Measurements from ENCODE around the gene ZMYND11. TPM values are rescaled to one million over a fixed set of nuclear protein-coding genes. Genes with fewer than 3 reads are reported as not detected.
A peak's percentile ranks its signal among the peaks of the same experiment; 100 is the strongest.

Gene ZMYND11
- total RNA-seq, 1 experiment from 2014 or later: 37.5 TPM

GRCh38 chr10:129810-130209 lies 5.4 kb upstream of the ZMYND11 start:
- CTCF ChIA-PET: no interaction called here
- no TSS peak for BruUV-seq (replicated peaks)

GRCh38 chr10:132946-133898 lies 2.0 kb upstream of the ZMYND11 start:
- no peaks in the 10 kb centered on the region for H3K36me3 ChIP-seq (ENCODE audit: control insufficient read depth, insufficient read depth, low read length)
- intact Hi-C loops (cut with micrococcal nuclease; ENCODE audit: unreplicated experiment): no loop called here
- H3K4me1 ChIP-seq (ENCODE audit: control insufficient read depth, insufficient read depth, low read length): peaks cover 26% of the 10 kb centered on the region
- ChIA-PET CTCF (no interaction called here), POLR2A (no interaction called here)
- no peak for DNase-seq (ENCODE audit: low read depth, low spot score)
- H3K27me3 ChIP-seq (ENCODE audit: control insufficient read depth, insufficient read depth, low read length): no peaks in the 10 kb centered on the region
- BruUV-seq (replicated peaks): no TSS peak
- no peaks in the 10 kb centered on the region for H3K9me3 ChIP-seq (ENCODE audit: control insufficient read depth, insufficient read depth, low read depth, low read length)
- H3K4me3 ChIP-seq (ENCODE audit: low read depth in 2 of 2, low read length in 2 of 2): peak overlapping the region; percentile 50 to 73; a peak in 3 of 4 replicates
- in situ Hi-C loops (cut with HindIII; ENCODE audit: low pct_unique_long_range_greater_than_20kb, low sequenced_read_pairs): no loop called here
- peak overlapping the region; percentile 81 for H3K27ac ChIP-seq (ENCODE audit: low read length)
- no peak for ATAC-seq
- no peak for TF ChIP-seq SIN3A (IDR thresholded peaks at IDR 0.05; ENCODE audit: borderline replicate concordance, insufficient read depth, low read depth, low read length)
- TF ChIP-seq CTCF (IDR thresholded peaks at IDR 0.05): no peak
- no peak for TF ChIP-seq TCF7L2 (IDR thresholded peaks at IDR 0.05; ENCODE audit: low read depth, low read length)
- TF ChIP-seq POLR2AphosphoS5 (IDR thresholded peaks at IDR 0.05; ENCODE audit: low read depth, low read length): no peak

More at GRCh38 chr10:129810-130209, 5.4 kb upstream of the ZMYND11 start:
- H3K27me3 ChIP-seq (ENCODE audit: control insufficient read depth, insufficient read depth, low read length): no peaks in the 10 kb centered on the region
- H3K4me1 ChIP-seq (ENCODE audit: control insufficient read depth, insufficient read depth, low read length): peaks cover 17% of the 10 kb centered on the region
- TF ChIP-seq SIN3A (IDR thresholded peaks at IDR 0.05; ENCODE audit: borderline replicate concordance, insufficient read depth, low read depth, low read length) (no peak), TCF7L2 (IDR thresholded peaks at IDR 0.05; ENCODE audit: low read depth, low read length) (no peak), REST (IDR thresholded peaks at IDR 0.05; ENCODE audit: insufficient read depth in 1 of 2, low read depth in 2 of 2, low read length in 1 of 2) (no peak), POLR2AphosphoS5 (IDR thresholded peaks at IDR 0.05; ENCODE audit: low read depth, low read length) (no peak), CTCF (IDR thresholded peaks at IDR 0.05) (no peak)
- in situ Hi-C loops (cut with HindIII; ENCODE audit: low pct_unique_long_range_greater_than_20kb, low sequenced_read_pairs): no loop called here
- no peaks in the 10 kb centered on the region for H3K9me3 ChIP-seq (ENCODE audit: control insufficient read depth, insufficient read depth, low read depth, low read length)
- ATAC-seq: no peak
- H3K36me3 ChIP-seq (ENCODE audit: control insufficient read depth, insufficient read depth, low read length): no peaks in the 10 kb centered on the region
- no peak overlapping the region for H3K27ac ChIP-seq (ENCODE audit: low read length)
- H3K4me3 ChIP-seq (ENCODE audit: low read depth in 2 of 2, low read length in 2 of 2): no peak overlapping the region
- intact Hi-C loops (cut with micrococcal nuclease; ENCODE audit: unreplicated experiment): no loop called here
- POLR2A ChIA-PET: no interaction called here
- no peak for DNase-seq (ENCODE audit: low read depth, low spot score)

Data from Panc1 (cell line).